Measurements from ENCODE around the gene TSHZ2.

Gene TSHZ2

GRCh38 chr20:52939141-52939540 lies 33.0 kb upstream of the TSHZ2 start:
- Histone ChIP-seq H3K9me3 (ENCODE audit: control insufficient read depth in 2 of 2, low read length in 2 of 2) (no peaks in the 10 kb centered on the region), H3K27me3 (ENCODE audit: control insufficient read depth in 2 of 2, insufficient read depth in 2 of 2, low read length in 2 of 2) (no peaks in the 10 kb centered on the region), H3K9ac (ENCODE audit: low read depth in 1 of 2, low read length in 2 of 2) (no peak overlapping the region), H3K27ac (ENCODE audit: low read depth in 2 of 2, low read length in 2 of 2) (no peak overlapping the region), H3K4me1 (ENCODE audit: control insufficient read depth in 2 of 2, insufficient read depth in 2 of 2, low read length in 2 of 2) (no peaks in the 10 kb centered on the region), H3K36me3 (ENCODE audit: control insufficient read depth in 2 of 2, insufficient read depth in 2 of 2, low read length in 2 of 2) (no peaks in the 10 kb centered on the region), H3K4me3 (ENCODE audit: low read length in 2 of 2) (no peak overlapping the region)

- Histone ChIP-seq H3K9ac (ENCODE audit: low read depth in 1 of 2, low read length in 2 of 2) (no peak overlapping the region), H3K4me3 (ENCODE audit: low read length in 2 of 2) (no peak overlapping the region), H3K36me3 (ENCODE audit: control insufficient read depth in 2 of 2, insufficient read depth in 2 of 2, low read length in 2 of 2) (no peaks in the 10 kb centered on the region), H3K9me3 (ENCODE audit: control insufficient read depth in 2 of 2, low read length in 2 of 2) (no peaks in the 10 kb centered on the region), H3K4me1 (ENCODE audit: control insufficient read depth in 2 of 2, insufficient read depth in 2 of 2, low read length in 2 of 2) (no peaks in the 10 kb centered on the region), H3K27me3 (ENCODE audit: control insufficient read depth in 2 of 2, insufficient read depth in 2 of 2, low read length in 2 of 2) (no peaks in the 10 kb centered on the region), H3K27ac (ENCODE audit: low read depth in 2 of 2, low read length in 2 of 2) (no peak overlapping the region)
These were observed 30.4 kb upstream of the TSHZ2 start for GRCh38 chr20:52941808-52942207.

- H3K9ac ChIP-seq (ENCODE audit: low read depth in 1 of 2, low read length in 2 of 2): no peak overlapping the region
- H3K9me3 ChIP-seq (ENCODE audit: control insufficient read depth in 2 of 2, low read length in 2 of 2): no peaks in the 10 kb centered on the region
- no peaks in the 10 kb centered on the region for H3K27me3 ChIP-seq (ENCODE audit: control insufficient read depth in 2 of 2, insufficient read depth in 2 of 2, low read length in 2 of 2)
- no peaks in the 10 kb centered on the region for H3K4me1 ChIP-seq (ENCODE audit: control insufficient read depth in 2 of 2, insufficient read depth in 2 of 2, low read length in 2 of 2)
- no peaks in the 10 kb centered on the region for H3K36me3 ChIP-seq (ENCODE audit: control insufficient read depth in 2 of 2, insufficient read depth in 2 of 2, low read length in 2 of 2)
- H3K4me3 ChIP-seq (ENCODE audit: low read length in 2 of 2): no peak overlapping the region
- no peak overlapping the region for H3K27ac ChIP-seq (ENCODE audit: low read depth in 2 of 2, low read length in 2 of 2)
These were observed 28.8 kb upstream of the TSHZ2 start for GRCh38 chr20:52943185-52943841.

- H3K27ac ChIP-seq (ENCODE audit: low read depth in 2 of 2, low read length in 2 of 2): no peak overlapping the region
- no peak overlapping the region for H3K9ac ChIP-seq (ENCODE audit: low read depth in 1 of 2, low read length in 2 of 2)
- no peaks in the 10 kb centered on the region for H3K36me3 ChIP-seq (ENCODE audit: control insufficient read depth in 2 of 2, insufficient read depth in 2 of 2, low read length in 2 of 2)
- H3K4me3 ChIP-seq (ENCODE audit: low read length in 2 of 2): no peak overlapping the region
- no peaks in the 10 kb centered on the region for H3K4me1 ChIP-seq (ENCODE audit: control insufficient read depth in 2 of 2, insufficient read depth in 2 of 2, low read length in 2 of 2)
- H3K9me3 ChIP-seq (ENCODE audit: control insufficient read depth in 2 of 2, low read length in 2 of 2): no peaks in the 10 kb centered on the region
- no peaks in the 10 kb centered on the region for H3K27me3 ChIP-seq (ENCODE audit: control insufficient read depth in 2 of 2, insufficient read depth in 2 of 2, low read length in 2 of 2)
These were observed 26.9 kb upstream of the TSHZ2 start for GRCh38 chr20:52945268-52945667.

GRCh38 chr20:52945862-52946522 lies 26.2 kb upstream of the TSHZ2 start:
- Histone ChIP-seq H3K36me3 (ENCODE audit: control insufficient read depth in 2 of 2, insufficient read depth in 2 of 2, low read length in 2 of 2) (no peaks in the 10 kb centered on the region), H3K4me1 (ENCODE audit: control insufficient read depth in 2 of 2, insufficient read depth in 2 of 2, low read length in 2 of 2) (no peaks in the 10 kb centered on the region), H3K27ac (ENCODE audit: low read depth in 2 of 2, low read length in 2 of 2) (no peak overlapping the region), H3K4me3 (ENCODE audit: low read length in 2 of 2) (no peak overlapping the region), H3K9me3 (ENCODE audit: control insufficient read depth in 2 of 2, low read length in 2 of 2) (no peaks in the 10 kb centered on the region), H3K9ac (ENCODE audit: low read depth in 1 of 2, low read length in 2 of 2) (no peak overlapping the region), H3K27me3 (ENCODE audit: control insufficient read depth in 2 of 2, insufficient read depth in 2 of 2, low read length in 2 of 2) (no peaks in the 10 kb centered on the region)

GRCh38 chr20:52948491-52948890 lies 23.7 kb upstream of the TSHZ2 start:
- no peaks in the 10 kb centered on the region for H3K4me1 ChIP-seq (ENCODE audit: control insufficient read depth in 2 of 2, insufficient read depth in 2 of 2, low read length in 2 of 2)
- no peak overlapping the region for H3K9ac ChIP-seq (ENCODE audit: low read depth in 1 of 2, low read length in 2 of 2)
- H3K4me3 ChIP-seq (ENCODE audit: low read length in 2 of 2): no peak overlapping the region
- no peaks in the 10 kb centered on the region for H3K9me3 ChIP-seq (ENCODE audit: control insufficient read depth in 2 of 2, low read length in 2 of 2)
- no peaks in the 10 kb centered on the region for H3K27me3 ChIP-seq (ENCODE audit: control insufficient read depth in 2 of 2, insufficient read depth in 2 of 2, low read length in 2 of 2)
- H3K36me3 ChIP-seq (ENCODE audit: control insufficient read depth in 2 of 2, insufficient read depth in 2 of 2, low read length in 2 of 2): no peaks in the 10 kb centered on the region
- H3K27ac ChIP-seq (ENCODE audit: low read depth in 2 of 2, low read length in 2 of 2): no peak overlapping the region

GRCh38 chr20:52953020-52953419 lies 19.1 kb upstream of the TSHZ2 start:
- Histone ChIP-seq H3K27ac (ENCODE audit: low read depth in 2 of 2, low read length in 2 of 2) (no peak overlapping the region), H3K27me3 (ENCODE audit: control insufficient read depth in 2 of 2, insufficient read depth in 2 of 2, low read length in 2 of 2) (no peaks in the 10 kb centered on the region), H3K9me3 (ENCODE audit: control insufficient read depth in 2 of 2, low read length in 2 of 2) (no peaks in the 10 kb centered on the region), H3K9ac (ENCODE audit: low read depth in 1 of 2, low read length in 2 of 2) (no peak overlapping the region), H3K36me3 (ENCODE audit: control insufficient read depth in 2 of 2, insufficient read depth in 2 of 2, low read length in 2 of 2) (no peaks in the 10 kb centered on the region), H3K4me3 (ENCODE audit: low read length in 2 of 2) (no peak overlapping the region), H3K4me1 (ENCODE audit: control insufficient read depth in 2 of 2, insufficient read depth in 2 of 2, low read length in 2 of 2) (no peaks in the 10 kb centered on the region)

- H3K27me3 ChIP-seq (ENCODE audit: control insufficient read depth in 2 of 2, insufficient read depth in 2 of 2, low read length in 2 of 2): no peaks in the 10 kb centered on the region
These were observed 17.3 kb upstream of the TSHZ2 start for GRCh38 chr20:52954849-52955248.

GRCh38 chr20:52958211-52958610 lies 13.9 kb upstream of the TSHZ2 start:
- H3K4me1 ChIP-seq (ENCODE audit: control insufficient read depth in 2 of 2, insufficient read depth in 2 of 2, low read length in 2 of 2): no peaks in the 10 kb centered on the region
- H3K9ac ChIP-seq (ENCODE audit: low read depth in 1 of 2, low read length in 2 of 2): no peak overlapping the region
- no peaks in the 10 kb centered on the region for H3K36me3 ChIP-seq (ENCODE audit: control insufficient read depth in 2 of 2, insufficient read depth in 2 of 2, low read length in 2 of 2)
- H3K9me3 ChIP-seq (ENCODE audit: control insufficient read depth in 2 of 2, low read length in 2 of 2): no peaks in the 10 kb centered on the region
- H3K4me3 ChIP-seq (ENCODE audit: low read length in 2 of 2): no peak overlapping the region
- no peak overlapping the region for H3K27ac ChIP-seq (ENCODE audit: low read depth in 2 of 2, low read length in 2 of 2)
- H3K27me3 ChIP-seq (ENCODE audit: control insufficient read depth in 2 of 2, insufficient read depth in 2 of 2, low read length in 2 of 2): no peaks in the 10 kb centered on the region

More at GRCh38 chr20:52954849-52955248, 17.3 kb upstream of the TSHZ2 start:
- no peak overlapping the region for H3K27ac ChIP-seq (ENCODE audit: low read depth in 2 of 2, low read length in 2 of 2)
- no peak overlapping the region for H3K9ac ChIP-seq (ENCODE audit: low read depth in 1 of 2, low read length in 2 of 2)
- H3K4me3 ChIP-seq (ENCODE audit: low read length in 2 of 2): no peak overlapping the region
- no peaks in the 10 kb centered on the region for H3K36me3 ChIP-seq (ENCODE audit: control insufficient read depth in 2 of 2, insufficient read depth in 2 of 2, low read length in 2 of 2)
- H3K9me3 ChIP-seq (ENCODE audit: control insufficient read depth in 2 of 2, low read length in 2 of 2): no peaks in the 10 kb centered on the region
- H3K4me1 ChIP-seq (ENCODE audit: control insufficient read depth in 2 of 2, insufficient read depth in 2 of 2, low read length in 2 of 2): no peaks in the 10 kb centered on the region

- Histone ChIP-seq H3K9ac (ENCODE audit: low read depth in 1 of 2, low read length in 2 of 2) (no peak overlapping the region), H3K27ac (ENCODE audit: low read depth in 2 of 2, low read length in 2 of 2) (no peak overlapping the region), H3K9me3 (ENCODE audit: control insufficient read depth in 2 of 2, low read length in 2 of 2) (no peaks in the 10 kb centered on the region), H3K4me3 (ENCODE audit: low read length in 2 of 2) (no peak overlapping the region), H3K36me3 (ENCODE audit: control insufficient read depth in 2 of 2, insufficient read depth in 2 of 2, low read length in 2 of 2) (no peaks in the 10 kb centered on the region), H3K27me3 (ENCODE audit: control insufficient read depth in 2 of 2, insufficient read depth in 2 of 2, low read length in 2 of 2) (no peaks in the 10 kb centered on the region), H3K4me1 (ENCODE audit: control insufficient read depth in 2 of 2, insufficient read depth in 2 of 2, low read length in 2 of 2) (no peaks in the 10 kb centered on the region)
These were observed 13.0 kb upstream of the TSHZ2 start for GRCh38 chr20:52959125-52959524.

All from mucosa of rectum (tissue), 2 donors.